GM21367 (cell line): Measurements from ENCODE around the gene OR2K2.
"Not testable (repeated sequence)": the region's sequence is repeated elsewhere in the genome, so short reads cannot be mapped to it uniquely, and the experiment has no call there.

Experiments used
- ATAC-seq: cut with Tn5 transposase; IDR thresholded peaks from one replicate; pipeline ENCODE4 v1.9.1; 2021; ENCODE audit not compliant: unreplicated experiment

The OR2K2 gene

DNA sequence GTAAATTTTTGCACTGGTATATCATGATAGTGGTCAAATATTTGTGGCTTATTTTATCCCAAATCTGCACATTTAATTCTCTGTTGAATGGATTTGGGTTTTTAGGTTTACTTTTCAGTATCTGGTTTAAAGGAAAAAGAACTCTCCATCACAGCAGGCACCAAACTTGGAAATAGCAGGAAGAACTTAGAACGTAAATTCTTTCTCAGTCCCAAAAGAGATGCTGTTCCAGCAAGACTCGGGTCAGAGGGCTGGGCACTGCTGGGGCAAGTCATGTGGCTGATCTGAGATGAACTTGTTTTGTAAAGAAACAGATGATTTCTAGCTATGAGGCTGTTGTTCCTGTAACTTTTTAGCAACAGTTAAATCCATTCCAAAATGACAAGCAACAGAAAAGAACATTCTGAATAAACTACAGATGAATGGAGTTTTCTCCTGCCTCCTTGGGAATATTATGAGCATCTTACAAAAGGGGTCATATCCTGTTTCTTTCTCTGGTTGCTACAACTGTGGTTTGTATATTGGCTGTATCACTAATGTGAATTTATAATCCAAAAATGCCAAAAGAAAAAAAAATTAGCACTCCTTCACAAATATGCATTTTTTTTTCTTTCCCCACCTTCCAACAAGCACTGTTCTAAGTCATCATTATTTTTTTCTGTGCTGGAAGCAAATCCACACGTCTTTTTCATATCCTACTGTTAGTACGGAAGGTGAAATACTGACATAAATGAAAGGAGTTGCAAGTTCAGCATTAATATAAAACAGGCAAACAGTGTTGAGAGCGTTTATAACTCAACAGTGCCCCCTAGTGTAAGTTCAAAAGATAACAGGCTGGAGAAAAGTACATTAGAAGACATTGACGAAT lies 31.1 kb downstream of the OR2K2 start:
- peak; percentile 70 for ATAC-seq

DNA sequence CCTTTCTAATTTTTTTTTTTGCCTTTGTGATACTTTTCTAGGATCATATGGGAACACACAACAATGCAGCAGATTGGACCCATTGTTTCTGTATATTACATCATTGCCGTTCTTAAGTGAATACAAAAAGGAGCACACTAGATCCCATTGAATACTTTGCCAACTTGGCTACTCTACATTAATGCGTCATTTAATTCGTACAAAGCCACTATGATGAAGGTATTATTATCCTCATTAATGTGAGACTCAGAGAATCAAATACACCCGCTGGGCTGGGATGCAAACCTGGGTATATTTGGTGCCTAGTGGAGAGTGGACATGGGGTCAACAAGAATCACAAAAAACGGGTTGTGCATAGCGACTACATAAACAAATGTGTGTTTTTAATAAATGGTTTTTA lies 31.9 kb downstream of the OR2K2 start:
- ATAC-seq, result no peak

DNA sequence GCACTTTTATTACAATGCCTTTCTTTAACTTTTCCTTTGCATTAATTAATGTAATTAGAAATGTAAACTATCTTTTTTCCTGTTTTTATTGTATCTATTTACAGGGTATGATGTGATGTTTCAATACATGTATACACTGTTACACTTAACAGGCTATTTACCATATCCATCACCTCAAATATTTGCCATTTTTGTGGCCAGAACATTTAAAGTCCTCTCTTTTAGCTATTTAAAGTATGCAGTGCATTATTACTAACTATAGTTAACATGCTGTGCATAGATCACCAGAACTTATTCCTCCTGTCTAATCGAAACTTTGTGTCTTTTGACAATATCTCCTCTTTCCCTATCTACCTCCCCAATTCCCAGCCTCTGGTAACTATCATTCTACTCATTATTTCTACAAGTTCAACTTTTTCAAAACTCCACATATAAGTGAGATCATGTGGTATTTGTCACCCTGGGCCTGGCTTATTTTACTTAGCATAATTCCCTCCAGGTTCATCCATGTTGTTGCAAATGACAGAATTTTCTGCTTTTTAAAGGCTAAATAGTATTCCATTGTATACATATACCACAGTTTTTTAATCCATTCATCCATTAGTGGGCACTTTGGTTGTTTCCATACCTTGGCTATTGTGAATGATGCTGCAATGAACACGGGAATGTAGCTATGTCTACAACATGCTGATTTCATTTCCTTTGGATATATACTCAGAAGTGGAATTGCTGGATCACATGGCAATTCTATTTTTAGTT lies 32.8 kb downstream of the OR2K2 start:
- no peak for ATAC-seq

DNA sequence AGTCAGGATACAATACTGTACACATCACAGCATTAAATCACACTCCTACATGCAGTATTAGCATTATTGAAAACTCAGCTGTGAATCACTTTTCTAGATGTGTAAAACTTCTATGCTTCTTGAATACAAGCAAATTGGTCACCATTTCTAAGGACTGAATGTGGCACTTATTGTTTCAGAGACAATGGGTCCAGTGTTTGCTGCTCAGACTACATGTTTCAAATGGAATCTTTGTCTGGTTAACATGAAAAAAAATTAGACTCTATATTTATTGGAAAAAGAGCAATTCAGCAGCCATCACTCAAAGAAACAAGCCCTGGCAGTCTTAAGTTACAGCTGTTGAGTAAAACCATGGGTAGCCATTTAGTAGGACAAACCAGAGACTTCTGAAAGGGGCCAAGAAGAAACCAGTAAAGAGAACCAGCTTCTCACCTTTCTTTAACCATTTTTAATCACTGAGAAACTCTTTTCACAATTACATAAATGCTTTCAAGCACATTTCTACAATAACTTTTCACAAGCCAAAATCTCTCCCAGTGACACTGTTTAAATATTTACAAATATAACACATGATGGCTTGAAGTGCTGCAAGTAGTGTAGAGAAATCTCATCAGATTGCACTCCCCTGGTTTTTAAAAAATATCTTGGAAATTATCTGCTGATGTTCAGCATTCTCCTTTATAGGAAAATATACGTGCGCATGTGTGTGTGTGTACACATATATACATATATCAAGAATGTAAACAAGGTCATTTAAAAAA lies 35.2 kb downstream of the OR2K2 start:
- no peak for ATAC-seq

DNA sequence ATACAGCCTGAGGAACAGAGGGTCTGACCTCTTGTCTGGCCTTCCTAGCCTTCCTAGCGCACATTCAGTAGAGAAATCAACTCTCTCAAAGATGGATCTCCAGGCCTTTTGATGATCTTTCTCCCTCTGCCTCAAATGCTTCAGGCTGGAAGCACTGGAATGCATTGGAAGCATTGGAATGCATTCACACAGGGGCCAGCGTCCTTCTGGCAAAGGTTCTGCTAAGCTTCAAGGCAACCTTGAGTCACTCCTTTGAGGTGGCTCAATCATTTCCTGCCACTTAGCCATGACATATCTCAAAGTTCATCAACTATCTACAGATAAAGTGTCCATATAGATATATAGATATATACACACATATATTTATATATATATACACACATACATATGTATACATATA lies 42.9 kb downstream of the OR2K2 start:
- no peak for ATAC-seq

DNA sequence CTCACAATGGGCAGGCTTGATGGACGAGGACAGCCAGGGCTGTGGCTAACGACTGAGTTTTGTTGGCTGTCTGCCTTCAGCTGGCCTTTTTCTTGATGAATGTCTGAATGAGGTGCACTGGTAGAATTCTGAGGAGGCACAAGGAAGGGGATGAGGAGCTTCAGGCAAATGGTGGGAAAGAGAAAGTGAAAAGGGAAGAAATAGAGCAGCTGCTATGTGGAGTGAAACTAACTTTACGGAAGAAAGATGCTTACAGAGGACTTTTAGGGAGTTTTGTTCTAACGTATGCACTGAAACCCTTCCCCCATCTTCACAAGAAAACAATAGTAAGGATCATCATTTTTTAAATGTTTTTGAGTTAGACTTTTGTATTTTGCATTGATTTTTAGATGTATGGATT lies 45.3 kb downstream of the OR2K2 start:
- ATAC-seq, result no peak

DNA sequence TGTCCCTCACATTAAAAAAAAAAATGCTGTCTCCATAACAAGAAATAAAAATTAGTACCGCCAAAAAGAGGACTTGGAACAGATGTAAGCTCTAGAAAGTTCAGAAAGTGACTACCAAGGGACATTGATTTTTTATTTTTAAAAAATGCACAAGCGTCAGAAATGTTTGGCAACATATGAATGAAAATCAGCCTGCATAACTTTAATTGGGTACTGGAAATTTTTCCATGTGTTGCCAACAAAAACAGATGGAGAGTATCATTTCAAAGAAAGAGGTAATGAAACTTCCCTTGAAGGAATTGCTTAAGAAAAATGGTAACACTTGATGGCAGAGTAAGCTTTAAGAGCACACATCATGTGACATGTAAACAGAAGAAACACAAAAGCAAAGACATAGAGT lies 47.2 kb downstream of the OR2K2 start:
- ATAC-seq, result no peak

DNA sequence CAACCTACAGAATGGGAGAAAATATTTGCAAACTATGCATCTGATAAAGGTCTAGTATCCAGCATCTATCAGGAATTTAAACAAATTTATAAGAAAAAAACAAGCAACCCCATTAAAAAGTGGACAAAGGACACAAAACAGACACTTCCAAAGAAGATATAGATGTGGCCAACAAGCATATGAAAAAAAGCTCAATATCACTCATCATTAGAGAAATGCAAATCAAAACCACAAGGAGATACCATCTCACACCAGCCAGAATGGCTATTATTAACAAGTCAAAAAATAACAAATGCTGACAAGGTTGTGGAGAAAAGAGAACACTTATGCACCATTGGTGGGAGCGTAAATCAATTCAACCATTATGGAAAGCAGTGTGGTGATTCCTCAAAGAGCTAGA lies 49.2 kb downstream of the OR2K2 start:
- ATAC-seq, result not testable (repeated sequence)
